ENCODE results near the gene COMMD8. TPM values are rescaled to one million over a fixed set of nuclear protein-coding genes. Genes with fewer than 3 reads are reported as not detected.

Gene COMMD8
- 10 to 100 TPM in 4 of 5 donors, 1 to 10 TPM in 1; 8.2 to 17.0 (median 15.7) TPM for total RNA-seq
- total RNA-seq (2013): 26.6 TPM
- total RNA-seq: 5.9 to 45.3 (median 13.7) reads per million in 29 experiments

DNA sequence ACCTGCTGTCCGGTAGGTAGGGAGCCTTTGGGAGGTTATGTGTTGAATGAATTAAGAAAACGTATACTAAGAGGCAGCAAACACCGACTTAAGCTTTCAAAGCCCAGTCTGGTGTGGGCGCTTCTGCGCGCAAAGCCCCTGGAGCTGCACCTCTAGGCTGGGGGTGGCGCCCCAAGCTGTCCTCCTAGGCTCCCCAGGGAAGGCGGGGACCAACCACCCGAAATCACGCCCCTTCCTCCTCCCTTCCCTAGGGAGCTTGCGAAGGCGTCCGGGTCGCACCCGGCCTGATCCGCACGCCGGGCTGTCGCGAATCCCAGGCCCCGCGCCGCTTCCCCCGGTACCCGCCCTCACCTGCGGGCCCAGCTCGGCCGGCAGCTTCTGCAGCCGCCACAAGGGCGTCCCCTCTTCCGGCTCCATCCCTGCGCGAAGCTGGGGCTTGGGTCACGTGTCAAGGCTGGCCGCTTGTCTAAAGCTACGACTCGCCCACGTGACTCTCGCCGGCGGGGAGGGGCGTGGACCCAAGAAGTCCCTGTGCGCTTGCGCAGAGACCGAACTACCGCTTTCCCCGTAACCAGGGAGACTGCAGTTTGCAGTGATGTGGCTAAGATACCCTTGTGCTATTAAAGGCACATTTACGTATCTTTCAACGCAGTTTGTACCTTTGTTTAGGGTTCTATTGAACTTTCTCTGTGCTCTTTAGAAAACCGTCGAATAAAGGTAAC is at the start of gene COMMD8:
Gene COMMD8 (minus strand): TSS at position 468 of the 722 bp plus-strand sequence. CDS start 51 bp downstream, at position 417.
- ATAC-seq (replicated peaks in 1 of 4) (peak; percentile 93 to 95 (median 94)), DNase-seq (peak; percentile 89 to 98 (median 96))
- no peaks in the 10 kb centered on the region for H3K27me3 Mint-ChIP-seq
- ChIA-PET CTCF (interaction anchor here (0.6 to 1.9 kb wide), 14 partner anchors 9 to 879 kb away, joined by 3 to 16 read pairs (median 4); partner anchors contain the start of gene ATP10D (in 1 of the 2)), POLR2A (interaction anchor here (0.6 to 1.2 kb wide), 4 partner anchors 8 to 68 kb away, joined by 3 to 6 read pairs (median 4); partner anchors contain the start of gene ATP10D (in 1 of the 2))
- H3K9me3 Mint-ChIP-seq: no peaks in the 10 kb centered on the region
- no peaks in the 10 kb centered on the region for H3K36me3 ChIP-seq (ENCODE audit: control insufficient read depth in 2 of 2, extremely low read depth in 1 of 2, insufficient read depth in 1 of 2, low read length in 1 of 2)
- H3K9me3 ChIP-seq: no peaks in the 10 kb centered on the region
- WGBS (ENCODE audit: insufficient coverage): 0% methylated on average over 40 of the region's 51 CpGs
- peak within 1 kb of the TSS; percentile 84 to 90 for H3K4me3 ChIP-seq (ENCODE audit: control insufficient read depth in 1 of 2, extremely low read depth in 1 of 2, low read length in 1 of 2)
- peaks cover 13% of the 10 kb centered on the region for H3K36me3 Mint-ChIP-seq
- H3K27ac Mint-ChIP-seq: peak within 1 kb of the TSS; percentile 82 to 87
- peak within 1 kb of the TSS; percentile 82 to 86 (median 84) for H3K4me3 Mint-ChIP-seq
- H3K27ac ChIP-seq (ENCODE audit: low read length): peak within 1 kb of the TSS; percentile 83
- H3K4me1 ChIP-seq (ENCODE audit: control insufficient read depth in 1 of 2, extremely low read depth in 1 of 2, insufficient read depth in 2 of 2, low read length in 2 of 2): peaks cover 5 to 11% of the 10 kb centered on the region in 2 experiments
- no peaks in the 10 kb centered on the region for H3K27me3 ChIP-seq (replicated peaks in 1 of 2; ENCODE audit: control insufficient read depth in 2 of 2, extremely low read depth in 1 of 2, insufficient read depth in 2 of 2, low read length in 1 of 2)
- peaks cover 26 to 39% (median 39%) of the 10 kb centered on the region in 3 donors for H3K4me1 Mint-ChIP-seq

DNA sequence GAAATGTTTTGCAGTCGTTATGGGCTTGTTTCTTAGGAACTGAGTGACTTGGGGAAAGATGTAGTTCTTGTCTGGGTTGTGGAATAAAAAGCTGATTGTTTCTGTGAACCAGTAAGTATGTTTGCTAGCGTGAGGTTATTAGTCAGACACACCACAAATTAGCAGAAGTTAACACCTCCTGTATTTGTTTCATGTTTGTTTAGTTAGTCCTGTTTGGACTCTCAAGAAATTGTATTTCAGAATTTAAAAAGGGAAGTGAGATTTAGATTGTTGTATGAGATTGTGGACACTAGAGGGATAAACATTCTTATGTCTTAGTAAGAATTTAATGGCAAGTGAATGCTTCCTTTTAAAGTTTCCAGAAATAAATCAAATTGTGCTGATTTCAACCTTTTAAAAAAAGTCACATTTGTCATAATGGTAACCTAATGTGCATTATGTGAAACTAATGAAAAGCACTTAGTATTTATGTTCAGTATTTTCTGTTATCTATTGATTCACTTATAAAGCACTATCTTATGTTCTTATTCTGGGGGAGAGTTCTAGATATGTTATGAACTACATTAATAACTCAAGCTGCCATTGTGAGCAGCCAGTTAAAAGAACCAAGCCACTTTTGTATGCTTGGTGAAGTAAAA is 47.1 kb upstream of the COMMD8 start:
- H3K4me3 Mint-ChIP-seq: no peak overlapping the region
- no peak for DNase-seq
- Histone ChIP-seq H3K36me3 (ENCODE audit: control insufficient read depth in 2 of 2, extremely low read depth in 1 of 2, insufficient read depth in 1 of 2, low read length in 1 of 2) (no peaks in the 10 kb centered on the region), H3K27ac (ENCODE audit: low read length) (no peak overlapping the region), H3K4me3 (ENCODE audit: control insufficient read depth in 1 of 2, extremely low read depth in 1 of 2, low read length in 1 of 2) (no peak overlapping the region), H3K27me3 (replicated peaks in 1 of 2; ENCODE audit: control insufficient read depth in 2 of 2, extremely low read depth in 1 of 2, insufficient read depth in 2 of 2, low read length in 1 of 2) (no peaks in the 10 kb centered on the region), H3K4me1 (ENCODE audit: control insufficient read depth in 1 of 2, extremely low read depth in 1 of 2, insufficient read depth in 2 of 2, low read length in 2 of 2) (no peaks in the 10 kb centered on the region), H3K9me3 (no peaks in the 10 kb centered on the region)
- WGBS (ENCODE audit: insufficient coverage): 60% methylated on average over 1 of the region's 2 CpGs
- H3K27ac Mint-ChIP-seq: peak overlapping the region in 1 of 2 donors; percentile 41
- ChIA-PET POLR2A (no interaction called here), CTCF (interaction anchor here in 1 of 2 donors (1.4 kb wide), 1 partner anchor 47 kb away, joined by 3 read pairs; the partner anchor contains the start of gene COMMD8)
- no peak for ATAC-seq (replicated peaks in 1 of 4)
- H3K36me3 Mint-ChIP-seq: peaks cover 19% of the 10 kb centered on the region
- H3K27me3 Mint-ChIP-seq: no peaks in the 10 kb centered on the region
- H3K4me1 Mint-ChIP-seq: peaks cover 7 to 16% (median 13%) of the 10 kb centered on the region in 3 donors
- no peaks in the 10 kb centered on the region for H3K9me3 Mint-ChIP-seq

DNA sequence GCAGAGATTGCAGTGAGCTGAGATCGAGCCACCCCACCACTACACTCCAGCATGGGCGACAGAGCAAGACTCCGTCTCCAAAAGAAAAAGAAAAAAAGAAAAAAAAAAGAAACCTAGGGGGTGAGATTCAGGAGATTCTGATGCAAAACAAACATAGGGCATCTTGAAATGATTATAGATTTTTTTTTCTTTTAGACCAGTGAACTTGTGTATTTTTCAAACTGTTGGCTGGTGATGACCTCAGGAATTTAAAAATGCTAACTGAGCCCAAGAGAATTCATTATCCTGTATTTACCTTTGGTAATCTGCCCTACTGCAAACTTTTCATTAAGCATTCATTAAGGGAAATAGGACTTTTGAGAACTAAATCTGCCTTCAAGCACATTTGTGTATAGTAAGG is 42.2 kb upstream of the COMMD8 start:
- no peak overlapping the region for H3K27ac ChIP-seq (ENCODE audit: low read length)
- DNase-seq (no peak), ATAC-seq (replicated peaks in 1 of 4) (no peak)
- no peaks in the 10 kb centered on the region for H3K27me3 ChIP-seq (replicated peaks in 1 of 2; ENCODE audit: control insufficient read depth in 2 of 2, extremely low read depth in 1 of 2, insufficient read depth in 2 of 2, low read length in 1 of 2)
- no peaks in the 10 kb centered on the region for H3K27me3 Mint-ChIP-seq
- ChIA-PET POLR2A (no interaction called here), CTCF (no interaction called here)
- H3K9me3 ChIP-seq: no peaks in the 10 kb centered on the region
- H3K36me3 Mint-ChIP-seq: no peaks in the 10 kb centered on the region
- no peaks in the 10 kb centered on the region for H3K9me3 Mint-ChIP-seq
- H3K4me3 ChIP-seq (ENCODE audit: control insufficient read depth in 1 of 2, extremely low read depth in 1 of 2, low read length in 1 of 2): no peak overlapping the region
- no peaks in the 10 kb centered on the region for H3K36me3 ChIP-seq (ENCODE audit: control insufficient read depth in 2 of 2, extremely low read depth in 1 of 2, insufficient read depth in 1 of 2, low read length in 1 of 2)
- peaks cover 4 to 6% (median 5%) of the 10 kb centered on the region in 3 donors for H3K4me1 Mint-ChIP-seq
- H3K4me1 ChIP-seq (ENCODE audit: control insufficient read depth in 1 of 2, extremely low read depth in 1 of 2, insufficient read depth in 2 of 2, low read length in 2 of 2): no peaks in the 10 kb centered on the region
- H3K4me3 Mint-ChIP-seq: no peak overlapping the region
- no CpG with 5 or more reads among the region's 3 CpGs for WGBS (ENCODE audit: insufficient coverage)
- H3K27ac Mint-ChIP-seq: no peak overlapping the region

DNA sequence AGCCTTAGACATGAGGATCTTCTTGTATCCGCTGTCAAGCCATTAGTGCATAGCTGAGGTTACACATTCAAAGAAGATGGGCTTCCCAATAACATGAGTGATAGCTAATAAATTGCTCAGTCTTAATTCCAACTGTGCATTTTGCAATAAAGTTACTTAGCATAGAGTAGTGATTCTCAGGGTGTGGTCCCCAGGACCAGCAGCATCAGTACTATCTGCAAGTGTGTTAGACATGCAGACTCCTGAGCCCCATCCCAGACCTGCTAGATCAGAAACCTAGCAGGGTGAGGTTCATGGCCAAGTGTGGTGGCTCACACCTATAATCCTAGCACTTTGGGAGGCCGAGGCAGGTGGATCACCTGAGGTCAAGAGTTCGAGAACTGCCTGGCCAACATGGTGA is 41.6 kb upstream of the COMMD8 start:
- Histone ChIP-seq H3K36me3 (ENCODE audit: control insufficient read depth in 2 of 2, extremely low read depth in 1 of 2, insufficient read depth in 1 of 2, low read length in 1 of 2) (no peaks in the 10 kb centered on the region), H3K4me1 (ENCODE audit: control insufficient read depth in 1 of 2, extremely low read depth in 1 of 2, insufficient read depth in 2 of 2, low read length in 2 of 2) (no peaks in the 10 kb centered on the region), H3K27ac (ENCODE audit: low read length) (no peak overlapping the region), H3K4me3 (ENCODE audit: control insufficient read depth in 1 of 2, extremely low read depth in 1 of 2, low read length in 1 of 2) (no peak overlapping the region), H3K9me3 (no peaks in the 10 kb centered on the region), H3K27me3 (replicated peaks in 1 of 2; ENCODE audit: control insufficient read depth in 2 of 2, extremely low read depth in 1 of 2, insufficient read depth in 2 of 2, low read length in 1 of 2) (no peaks in the 10 kb centered on the region)
- WGBS (ENCODE audit: insufficient coverage): no CpG with 5 or more reads among the region's 3 CpGs
- ATAC-seq (replicated peaks in 1 of 4): no peak
- Mint-ChIP-seq H3K9me3 (no peaks in the 10 kb centered on the region), H3K4me3 (no peak overlapping the region), H3K36me3 (no peaks in the 10 kb centered on the region), H3K27ac (no peak overlapping the region), H3K4me1 (peaks cover 0 to under 1% (median 0%) of the 10 kb centered on the region in 3 donors), H3K27me3 (no peaks in the 10 kb centered on the region)
- no peak for DNase-seq
- CTCF ChIA-PET: no interaction called here
- POLR2A ChIA-PET: no interaction called here

DNA sequence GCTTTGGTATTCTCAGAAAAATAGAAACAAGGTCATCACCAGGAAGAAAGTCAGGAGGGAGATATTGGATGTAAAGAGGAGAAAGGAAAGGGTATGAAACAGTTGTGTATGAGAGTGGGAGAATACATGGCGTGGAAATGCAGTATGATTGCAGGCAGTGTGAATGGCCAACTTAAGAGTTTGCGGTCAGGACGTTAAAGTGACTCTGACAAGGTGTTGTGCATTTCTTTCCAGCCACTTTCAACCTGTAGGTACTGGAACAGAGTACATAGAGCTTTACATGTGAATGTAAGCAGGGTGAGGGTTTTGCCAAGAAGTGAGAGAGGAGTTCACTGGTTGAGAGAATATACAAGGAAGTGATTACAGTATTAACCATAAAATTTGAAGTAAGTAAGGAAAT is 37.3 kb upstream of the COMMD8 start:
- ATAC-seq (replicated peaks in 1 of 4) (no peak), DNase-seq (no peak)
- H3K4me3 ChIP-seq (ENCODE audit: control insufficient read depth in 1 of 2, extremely low read depth in 1 of 2, low read length in 1 of 2): no peak overlapping the region
- 60% methylated on average over 3 of the region's 3 CpGs for WGBS (ENCODE audit: insufficient coverage)
- ChIA-PET CTCF (no interaction called here), POLR2A (no interaction called here)
- H3K27me3 ChIP-seq (replicated peaks in 1 of 2; ENCODE audit: control insufficient read depth in 2 of 2, extremely low read depth in 1 of 2, insufficient read depth in 2 of 2, low read length in 1 of 2): no peaks in the 10 kb centered on the region
- H3K36me3 Mint-ChIP-seq: no peaks in the 10 kb centered on the region
- H3K27ac Mint-ChIP-seq: no peak overlapping the region
- H3K9me3 ChIP-seq: no peaks in the 10 kb centered on the region
- no peaks in the 10 kb centered on the region for H3K4me1 ChIP-seq (ENCODE audit: control insufficient read depth in 1 of 2, extremely low read depth in 1 of 2, insufficient read depth in 2 of 2, low read length in 2 of 2)
- no peaks in the 10 kb centered on the region for H3K36me3 ChIP-seq (ENCODE audit: control insufficient read depth in 2 of 2, extremely low read depth in 1 of 2, insufficient read depth in 1 of 2, low read length in 1 of 2)
- H3K4me3 Mint-ChIP-seq: no peak overlapping the region
- H3K27me3 Mint-ChIP-seq: no peaks in the 10 kb centered on the region
- H3K4me1 Mint-ChIP-seq: peaks cover 0 to 5% (median 4%) of the 10 kb centered on the region in 3 donors
- no peaks in the 10 kb centered on the region for H3K9me3 Mint-ChIP-seq
- no peak overlapping the region for H3K27ac ChIP-seq (ENCODE audit: low read length)

DNA sequence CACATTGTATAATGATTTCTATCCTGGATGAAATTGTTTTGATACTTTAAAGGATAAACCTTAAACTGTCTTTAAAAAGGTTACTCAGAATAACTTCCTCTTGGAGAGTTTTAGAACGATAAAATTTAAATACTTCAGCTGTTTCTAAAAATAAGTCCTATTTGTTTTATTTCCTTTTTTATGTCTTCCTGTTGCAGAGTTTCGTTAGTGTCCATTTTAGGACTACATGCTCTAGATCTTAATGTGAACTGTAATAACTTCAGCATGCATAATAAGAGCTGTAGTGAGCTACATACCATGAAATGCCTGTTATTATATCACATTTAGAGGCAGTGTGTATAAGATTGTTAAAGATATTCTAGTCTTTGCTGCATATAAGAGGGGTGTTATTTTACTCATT is 36.2 kb upstream of the COMMD8 start:
- ATAC-seq (replicated peaks in 1 of 4) (no peak), DNase-seq (no peak)
- Mint-ChIP-seq H3K36me3 (no peaks in the 10 kb centered on the region), H3K27me3 (no peaks in the 10 kb centered on the region), H3K9me3 (no peaks in the 10 kb centered on the region), H3K4me3 (no peak overlapping the region), H3K4me1 (peaks cover 0 to 5% (median 4%) of the 10 kb centered on the region in 3 donors), H3K27ac (no peak overlapping the region)
- ChIA-PET CTCF (interaction anchor here in 1 of 2 donors (1.1 kb wide), 1 partner anchor 32 kb away, joined by 3 read pairs; no protein-coding TSS in a partner anchor), POLR2A (interaction anchor here in 1 of 2 donors (0.6 kb wide), 1 partner anchor 414 kb away, joined by 5 read pairs; no protein-coding TSS in a partner anchor)
- H3K4me3 ChIP-seq (ENCODE audit: control insufficient read depth in 1 of 2, extremely low read depth in 1 of 2, low read length in 1 of 2): no peak overlapping the region
- no peaks in the 10 kb centered on the region for H3K36me3 ChIP-seq (ENCODE audit: control insufficient read depth in 2 of 2, extremely low read depth in 1 of 2, insufficient read depth in 1 of 2, low read length in 1 of 2)
- H3K27me3 ChIP-seq (replicated peaks in 1 of 2; ENCODE audit: control insufficient read depth in 2 of 2, extremely low read depth in 1 of 2, insufficient read depth in 2 of 2, low read length in 1 of 2): no peaks in the 10 kb centered on the region
- H3K4me1 ChIP-seq (ENCODE audit: control insufficient read depth in 1 of 2, extremely low read depth in 1 of 2, insufficient read depth in 2 of 2, low read length in 2 of 2): no peaks in the 10 kb centered on the region
- no peak overlapping the region for H3K27ac ChIP-seq (ENCODE audit: low read length)
- WGBS (ENCODE audit: insufficient coverage): no CpG with 5 or more reads among the region's 2 CpGs
- no peaks in the 10 kb centered on the region for H3K9me3 ChIP-seq

Measured in T-cell (primary cell).